Coronary artery (tissue), 2 donors: ENCODE results near the gene CDH4.
A peak's percentile ranks its signal among the peaks of the same experiment; 100 is the strongest.

Experiments used
- DNase-seq: peaks from one replicate; pipeline ENCODE4 v3.0.0-alpha.2; 2017; ENCODE audit warnings: low spot score
- H3K27ac ChIP-seq, 2 donors: fragments of 200-600 bp; sonication (generic); one replicate each; pipeline ENCODE4 v1.5.1; 2016 to 2019
- H3K4me3 ChIP-seq: fragments of 200-600 bp; sonication (generic); 2 replicates; pipeline ENCODE4 v1.5.1; 2016; ENCODE audit warnings: mild to moderate bottlenecking, moderate library complexity
- TF ChIP-seq, protein P1 (sequence below): fragments of 200-600 bp; sonication (generic); IDR thresholded peaks from one replicate; pipeline ENCODE4 v1.5.1; 2019; ENCODE audit warnings: antibody characterized with exemption

CDH4 gene

DNA sequence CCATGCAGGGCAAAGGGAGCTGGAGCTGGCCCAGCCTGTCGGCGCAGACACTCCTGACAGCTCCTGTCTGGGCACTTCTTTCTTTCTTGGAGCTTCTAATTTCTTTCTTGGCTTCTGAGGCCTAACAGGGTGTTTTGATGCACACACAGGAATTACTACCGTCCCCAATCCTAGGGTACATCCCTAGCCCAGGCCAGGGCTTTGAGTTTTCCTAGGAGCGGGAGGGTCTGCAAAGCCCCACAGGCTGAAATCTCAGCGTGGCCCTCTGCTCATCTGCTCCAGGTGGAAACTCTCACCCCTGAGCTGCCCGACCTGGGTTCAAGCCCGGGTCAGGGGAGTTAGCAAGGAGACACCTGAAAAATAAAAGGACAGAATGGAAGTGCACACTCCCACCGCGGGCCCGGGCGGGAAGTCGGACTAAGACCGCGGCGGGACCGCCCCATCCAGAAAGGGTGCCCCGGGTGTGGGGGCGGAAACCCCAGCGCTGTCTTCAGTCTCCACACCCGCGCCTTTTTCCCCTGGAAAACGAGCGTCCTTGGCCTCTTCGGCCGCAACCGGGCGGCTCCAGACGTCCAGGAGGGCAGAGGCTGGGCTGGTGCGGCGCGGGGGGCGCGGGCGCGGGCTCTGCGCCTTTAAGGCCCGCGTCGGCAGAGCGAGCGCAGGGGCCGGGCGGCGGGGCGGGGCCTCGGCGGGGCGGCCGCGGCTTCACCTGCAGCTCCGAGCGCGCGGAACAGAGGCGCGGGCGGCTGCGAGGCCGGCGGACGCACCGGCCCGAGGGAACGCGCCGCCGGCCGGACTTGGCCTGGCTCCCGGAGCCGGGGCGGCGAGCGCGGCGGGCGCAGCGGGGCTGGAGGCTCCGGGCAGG is at the start of gene CDH4:
Gene CDH4 (plus strand): TSS at position 733 of the 865 bp plus-strand sequence.
- peak within 1 kb of the TSS; percentile 63 for H3K4me3 ChIP-seq
- DNase-seq: no peak
- H3K27ac ChIP-seq: no peak within 1 kb of the TSS
- TF ChIP-seq, protein P1, sequence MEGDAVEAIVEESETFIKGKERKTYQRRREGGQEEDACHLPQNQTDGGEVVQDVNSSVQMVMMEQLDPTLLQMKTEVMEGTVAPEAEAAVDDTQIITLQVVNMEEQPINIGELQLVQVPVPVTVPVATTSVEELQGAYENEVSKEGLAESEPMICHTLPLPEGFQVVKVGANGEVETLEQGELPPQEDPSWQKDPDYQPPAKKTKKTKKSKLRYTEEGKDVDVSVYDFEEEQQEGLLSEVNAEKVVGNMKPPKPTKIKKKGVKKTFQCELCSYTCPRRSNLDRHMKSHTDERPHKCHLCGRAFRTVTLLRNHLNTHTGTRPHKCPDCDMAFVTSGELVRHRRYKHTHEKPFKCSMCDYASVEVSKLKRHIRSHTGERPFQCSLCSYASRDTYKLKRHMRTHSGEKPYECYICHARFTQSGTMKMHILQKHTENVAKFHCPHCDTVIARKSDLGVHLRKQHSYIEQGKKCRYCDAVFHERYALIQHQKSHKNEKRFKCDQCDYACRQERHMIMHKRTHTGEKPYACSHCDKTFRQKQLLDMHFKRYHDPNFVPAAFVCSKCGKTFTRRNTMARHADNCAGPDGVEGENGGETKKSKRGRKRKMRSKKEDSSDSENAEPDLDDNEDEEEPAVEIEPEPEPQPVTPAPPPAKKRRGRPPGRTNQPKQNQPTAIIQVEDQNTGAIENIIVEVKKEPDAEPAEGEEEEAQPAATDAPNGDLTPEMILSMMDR: no peak

GRCh38 chr20:61203320-61203719 is 48.7 kb upstream of the CDH4 start:
- TF ChIP-seq, protein P1: no peak
- DNase-seq: no peak
- Histone ChIP-seq H3K27ac (no peak overlapping the region), H3K4me3 (no peak overlapping the region)

DNA sequence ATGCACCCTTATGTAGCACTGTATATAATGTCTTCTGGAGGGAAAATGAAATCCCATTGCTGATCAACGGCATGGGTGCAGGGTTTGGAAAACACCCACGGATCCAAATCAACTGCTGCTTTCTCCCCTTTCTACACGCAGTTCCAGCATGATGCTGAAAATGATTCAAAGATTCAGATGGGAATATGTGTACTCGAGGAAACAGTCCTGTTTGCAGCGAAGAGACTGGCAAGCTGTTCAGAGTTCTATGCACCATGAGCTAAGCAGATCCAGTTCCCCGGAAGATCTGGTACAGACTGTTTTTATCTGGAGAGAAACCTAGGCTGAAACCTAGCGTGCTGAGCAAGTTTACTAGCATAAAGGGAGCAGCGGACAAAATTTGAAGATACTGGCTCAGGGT is 47.9 kb upstream of the CDH4 start:
- Histone ChIP-seq H3K4me3 (no peak overlapping the region), H3K27ac (no peak overlapping the region)
- TF ChIP-seq, protein P1: no peak
- DNase-seq: no peak

- no peak overlapping the region for H3K4me3 ChIP-seq
- no peak overlapping the region for H3K27ac ChIP-seq
- no peak for DNase-seq
- TF ChIP-seq, protein P1: no peak
Observed at GRCh38 chr20:61205769-61206168, 46.3 kb upstream of the CDH4 start.

DNA sequence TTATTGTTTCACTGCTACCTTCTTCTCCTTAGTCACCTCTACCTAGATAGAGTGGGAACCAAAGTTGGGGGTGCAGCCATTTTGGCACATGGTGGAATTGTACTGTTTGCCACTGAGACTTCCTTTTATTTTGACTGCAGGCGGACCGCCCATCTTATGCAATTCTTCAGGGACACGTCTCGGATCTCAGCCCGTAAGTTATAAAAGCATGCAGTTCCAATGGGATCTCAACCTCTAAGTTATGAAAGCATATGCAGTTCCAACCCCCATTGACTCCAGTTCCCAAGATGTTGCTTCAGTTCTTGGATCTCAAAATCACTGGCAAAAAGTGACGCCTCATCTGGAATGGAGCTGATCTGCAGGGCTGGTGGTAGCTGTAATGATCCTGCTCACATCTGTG is 41.2 kb upstream of the CDH4 start:
- no peak overlapping the region for H3K4me3 ChIP-seq
- TF ChIP-seq, protein P1: no peak
- DNase-seq: no peak
- no peak overlapping the region for H3K27ac ChIP-seq

DNA sequence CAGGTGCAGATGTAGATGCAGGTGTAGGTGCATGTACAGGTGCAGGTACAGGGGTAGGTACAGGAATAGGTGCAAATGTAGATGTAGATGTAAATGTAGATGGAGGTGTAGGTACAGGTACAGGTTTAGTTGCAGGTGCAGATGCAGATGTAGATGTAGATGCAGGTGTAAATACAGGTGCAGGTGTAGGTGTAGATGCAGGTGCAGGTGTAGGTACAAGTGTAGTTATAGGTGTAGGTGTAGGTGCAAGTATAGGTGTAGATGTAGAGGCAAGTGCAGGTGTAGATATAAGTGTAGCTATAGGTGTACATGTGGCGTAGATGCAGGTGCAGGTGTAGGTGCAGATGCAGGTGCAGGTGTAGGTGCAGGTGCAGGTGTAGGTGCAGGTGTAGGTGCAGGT is 34.2 kb upstream of the CDH4 start:
- TF ChIP-seq, protein P1: no peak
- no peak for DNase-seq
- no peak overlapping the region for H3K4me3 ChIP-seq
- H3K27ac ChIP-seq: no peak overlapping the region

- TF ChIP-seq, protein P1: no peak
- Histone ChIP-seq H3K27ac (no peak overlapping the region), H3K4me3 (no peak overlapping the region)
- DNase-seq: no peak
Observed at GRCh38 chr20:61219021-61219431, 33.0 kb upstream of the CDH4 start.
